Activated naive CD4-positive, alpha-beta T cell treated with anti-CD3 and anti-CD28 coated beads, Interleukin-2, amount 50 U/mL, for 24 hours (primary cell): ENCODE data around the gene MBNL1.
A peak's percentile ranks its signal among the peaks of the same experiment; 100 is the strongest.
"Not testable (repeated sequence)": the region's sequence is repeated elsewhere in the genome, so short reads cannot be mapped to it uniquely, and the experiment has no call there.

ENCODE experiments used
- H3K27ac Mint-ChIP-seq: one replicate; pipeline ENCODE4 v1.8.0; 2021; ENCODE audit warnings: mild to moderate bottlenecking, mixed read lengths
- H3K27me3 Mint-ChIP-seq: one replicate; pipeline ENCODE4 v1.8.0; 2021; ENCODE audit warnings: mixed read lengths
- H3K36me3 Mint-ChIP-seq: one replicate; pipeline ENCODE4 v1.8.0; 2021; ENCODE audit warnings: mixed read lengths
- H3K4me1 Mint-ChIP-seq: one replicate; pipeline ENCODE4 v1.8.0; 2021; ENCODE audit warnings: mixed read lengths
- H3K4me3 Mint-ChIP-seq: one replicate; pipeline ENCODE4 v1.8.0; 2021; ENCODE audit warnings: mild to moderate bottlenecking, mixed read lengths
- H3K9me3 Mint-ChIP-seq: one replicate; pipeline ENCODE4 v1.8.0; 2021; ENCODE audit warnings: mixed read lengths

Gene MBNL1

GRCh38 chr3:152350776-152351175, 82.0 kb downstream of the MBNL1 start:
- H3K4me1 Mint-ChIP-seq, result peaks cover 39% of the 10 kb centered on the region
- peaks cover 25% of the 10 kb centered on the region for H3K36me3 Mint-ChIP-seq
- H3K9me3 Mint-ChIP-seq, result no peaks in the 10 kb centered on the region
- peak overlapping the region; percentile 53 for H3K27ac Mint-ChIP-seq
- no peaks in the 10 kb centered on the region for H3K27me3 Mint-ChIP-seq
- no peak overlapping the region for H3K4me3 Mint-ChIP-seq

- H3K9me3 Mint-ChIP-seq, result no peaks in the 10 kb centered on the region
- H3K4me1 Mint-ChIP-seq, result peaks cover 49% of the 10 kb centered on the region
- H3K4me3 Mint-ChIP-seq, result no peak overlapping the region
- no peaks in the 10 kb centered on the region for H3K27me3 Mint-ChIP-seq
- peaks cover 30% of the 10 kb centered on the region for H3K36me3 Mint-ChIP-seq
- H3K27ac Mint-ChIP-seq, result peak overlapping the region; percentile 86
Measured at GRCh38 chr3:152352554-152352953, 83.8 kb downstream of the MBNL1 start.

GRCh38 chr3:152353578-152353977, 84.8 kb downstream of the MBNL1 start:
- Mint-ChIP-seq H3K36me3 (peaks cover 34% of the 10 kb centered on the region), H3K27ac (peak overlapping the region; percentile 82), H3K9me3 (no peaks in the 10 kb centered on the region), H3K4me3 (no peak overlapping the region), H3K4me1 (peaks cover 58% of the 10 kb centered on the region), H3K27me3 (no peaks in the 10 kb centered on the region)

DNA sequence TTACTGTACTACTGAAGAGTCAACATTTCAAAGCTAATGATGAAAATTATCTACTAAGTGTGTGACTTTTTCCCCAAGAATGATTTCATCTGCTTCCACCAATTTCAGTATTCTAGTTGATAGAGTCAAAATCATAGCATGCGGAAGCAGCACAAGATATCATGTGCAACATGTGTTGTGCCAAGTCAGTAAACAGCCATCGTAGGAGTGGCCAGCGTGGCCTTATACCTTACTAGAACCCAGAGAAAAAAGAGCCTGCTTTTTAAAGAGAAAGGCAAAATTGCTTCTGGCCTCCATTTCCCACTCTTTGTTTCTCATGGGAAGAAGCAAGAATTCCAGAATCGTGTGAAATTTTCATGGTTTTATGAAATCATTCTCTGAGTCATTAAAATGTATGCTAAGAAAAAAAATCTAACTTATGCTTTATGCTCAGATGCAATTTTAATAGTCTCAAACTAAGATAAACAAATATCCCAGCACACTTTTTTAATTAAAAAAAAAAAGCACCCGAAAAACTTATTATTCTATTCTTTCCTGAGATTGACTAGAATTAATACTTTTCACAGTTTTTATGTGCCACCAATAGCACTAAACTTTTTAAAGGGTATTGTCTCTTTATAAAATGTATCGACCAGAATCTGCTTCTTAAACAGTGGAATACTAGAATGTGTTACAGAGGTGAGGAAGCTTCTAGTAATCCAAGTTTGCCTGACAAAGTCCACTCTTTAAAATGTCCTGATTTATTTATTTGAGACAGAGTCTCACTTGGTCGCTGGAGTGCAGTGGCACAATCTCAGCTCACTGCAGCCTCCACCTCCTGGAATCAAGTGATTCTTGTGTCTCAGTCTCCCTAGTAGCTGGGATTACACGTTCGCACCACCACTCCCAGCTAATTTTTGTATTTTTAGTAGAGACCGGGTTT, 87.3 kb downstream of the MBNL1 start:
- Mint-ChIP-seq H3K9me3 (no peaks in the 10 kb centered on the region), H3K4me1 (peaks cover 80% of the 10 kb centered on the region), H3K27me3 (no peaks in the 10 kb centered on the region), H3K27ac (peak overlapping the region; percentile 82), H3K36me3 (peaks cover 36% of the 10 kb centered on the region), H3K4me3 (no peak overlapping the region)

DNA sequence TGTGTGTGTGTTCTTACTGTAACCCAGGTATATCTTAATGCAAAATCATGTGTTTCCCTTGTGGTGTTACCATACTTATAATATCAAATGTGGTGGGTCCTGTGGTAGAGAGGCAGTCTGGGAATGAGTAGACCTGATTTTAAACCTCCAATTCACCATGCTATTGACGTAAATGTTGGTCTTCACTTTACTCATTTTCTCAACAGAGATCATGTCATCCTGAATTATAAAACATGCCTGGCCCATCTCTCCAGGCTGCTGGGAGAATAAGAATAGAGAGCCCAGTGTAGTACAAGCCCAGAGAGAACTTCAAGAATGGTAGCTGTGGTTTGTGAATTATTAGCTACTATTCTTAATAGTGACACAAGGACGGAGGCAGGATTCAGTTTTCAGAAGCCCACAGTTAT, 88.1 kb downstream of the MBNL1 start:
- Mint-ChIP-seq H3K36me3 (peaks cover 38% of the 10 kb centered on the region), H3K4me3 (no peak overlapping the region), H3K27ac (peak overlapping the region; percentile 82), H3K9me3 (no peaks in the 10 kb centered on the region), H3K27me3 (no peaks in the 10 kb centered on the region), H3K4me1 (peaks cover 89% of the 10 kb centered on the region)

DNA sequence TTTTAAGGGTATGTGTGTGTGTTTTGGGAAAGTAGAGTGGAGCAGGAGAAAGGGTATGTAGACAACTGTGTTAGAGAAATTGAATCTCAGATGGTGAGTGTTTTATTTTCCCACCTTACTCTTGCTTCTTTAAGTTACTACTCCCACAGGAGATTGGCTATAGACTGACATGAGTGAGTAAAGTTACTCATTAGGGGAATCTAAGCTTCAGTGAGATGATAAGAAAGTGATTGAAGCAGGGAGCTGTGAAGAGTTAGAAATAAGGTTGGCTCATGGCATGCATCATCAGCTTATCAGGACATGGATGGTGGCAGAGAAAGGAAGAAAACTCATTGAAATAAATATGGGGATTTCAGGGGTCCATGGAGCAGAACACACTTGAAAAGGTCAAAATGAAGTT, 88.9 kb downstream of the MBNL1 start:
- Mint-ChIP-seq H3K36me3 (peaks cover 37% of the 10 kb centered on the region), H3K27me3 (no peaks in the 10 kb centered on the region), H3K9me3 (no peaks in the 10 kb centered on the region), H3K4me3 (peak overlapping the region; percentile 56), H3K27ac (peak overlapping the region; percentile 93), H3K4me1 (peaks cover 91% of the 10 kb centered on the region)

DNA sequence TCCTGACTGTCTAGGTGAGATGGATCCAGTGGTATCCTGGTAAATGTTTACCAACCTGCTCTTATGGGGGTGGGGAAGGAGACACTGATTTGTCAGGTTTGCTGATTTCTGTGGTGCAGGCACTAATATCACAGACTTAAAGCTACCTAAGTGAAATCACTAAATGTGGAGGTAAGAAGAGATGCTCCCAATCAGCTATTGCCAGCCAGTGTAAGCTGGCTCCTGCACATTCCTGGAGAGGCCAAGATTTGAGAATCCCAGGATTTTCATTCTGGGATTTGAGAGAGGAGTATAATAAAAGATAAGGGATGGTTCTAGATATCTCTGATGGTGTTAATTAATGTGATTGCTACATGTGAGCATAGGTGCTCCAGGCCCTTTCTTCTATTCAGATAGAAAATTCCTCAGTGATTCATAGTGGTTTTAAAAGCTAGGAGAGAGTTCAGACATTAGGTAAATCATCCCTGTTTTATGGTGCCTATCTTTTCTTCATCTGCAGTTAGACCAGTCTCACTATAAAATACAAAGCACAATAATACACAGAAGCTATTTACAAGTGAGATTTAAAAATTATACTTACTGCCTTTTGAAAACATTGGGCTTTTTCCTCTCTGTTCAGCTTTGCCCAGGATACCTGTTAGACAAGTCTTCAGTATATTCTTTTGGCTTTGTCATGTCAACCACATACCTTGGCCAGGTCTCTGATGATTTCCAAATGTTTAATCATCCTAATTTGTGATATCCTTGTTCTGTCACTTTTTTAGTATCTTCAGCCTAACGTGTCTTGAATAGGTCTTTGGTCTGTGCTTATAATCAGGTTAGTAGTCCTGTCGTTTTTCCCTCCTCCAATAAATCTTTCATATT, 90.9 kb downstream of the MBNL1 start:
- peak overlapping the region; percentile 84 for H3K27ac Mint-ChIP-seq
- no peaks in the 10 kb centered on the region for H3K9me3 Mint-ChIP-seq
- H3K4me1 Mint-ChIP-seq, result peaks cover 92% of the 10 kb centered on the region
- no peaks in the 10 kb centered on the region for H3K27me3 Mint-ChIP-seq
- peaks cover 38% of the 10 kb centered on the region for H3K36me3 Mint-ChIP-seq
- no peak overlapping the region for H3K4me3 Mint-ChIP-seq

DNA sequence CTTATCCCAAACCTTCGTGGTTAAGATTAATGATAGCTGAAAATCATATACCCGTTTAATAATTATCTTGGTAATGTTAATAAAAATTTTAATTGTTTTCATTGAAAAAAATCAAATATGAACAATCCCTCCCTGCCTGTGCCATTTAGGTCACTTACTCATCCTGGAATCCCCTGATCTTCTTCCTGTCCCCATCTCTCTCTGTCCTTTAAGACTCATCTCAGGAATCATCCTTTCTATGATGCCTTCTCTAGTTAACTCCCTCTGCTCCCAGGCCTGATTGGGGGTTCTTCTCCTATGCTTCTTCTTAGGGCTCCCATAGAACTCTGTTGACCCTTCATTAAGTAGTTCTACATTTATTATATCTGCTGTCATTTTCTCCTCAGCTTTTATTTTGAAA, 91.6 kb downstream of the MBNL1 start:
- Mint-ChIP-seq H3K4me3 (no peak overlapping the region), H3K27ac (peak overlapping the region; percentile 84), H3K27me3 (no peaks in the 10 kb centered on the region), H3K4me1 (peaks cover 92% of the 10 kb centered on the region), H3K9me3 (no peaks in the 10 kb centered on the region), H3K36me3 (peaks cover 36% of the 10 kb centered on the region)

DNA sequence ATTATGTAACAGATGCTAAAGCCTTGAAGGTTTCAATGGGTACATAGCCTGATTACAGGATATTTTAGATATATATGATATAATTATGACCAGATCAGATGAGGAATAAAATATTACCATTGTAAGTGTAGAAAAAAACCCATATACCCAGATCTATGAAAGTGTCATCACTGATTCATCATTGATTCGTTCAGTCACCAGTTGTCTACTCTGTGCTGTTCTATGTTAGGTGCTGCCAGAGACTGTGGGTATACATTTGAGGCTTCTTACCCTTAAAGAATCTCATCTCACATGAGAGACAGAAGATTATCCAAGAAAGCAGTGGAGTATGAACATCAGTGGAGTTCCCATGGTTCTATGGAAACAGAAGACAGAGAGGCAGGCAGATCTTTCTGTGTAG, 92.2 kb downstream of the MBNL1 start:
- no peaks in the 10 kb centered on the region for H3K9me3 Mint-ChIP-seq
- no peaks in the 10 kb centered on the region for H3K27me3 Mint-ChIP-seq
- H3K27ac Mint-ChIP-seq, result peak overlapping the region; percentile 80
- H3K36me3 Mint-ChIP-seq, result peaks cover 35% of the 10 kb centered on the region
- peak overlapping the region; percentile 4 for H3K4me3 Mint-ChIP-seq
- peaks cover 87% of the 10 kb centered on the region for H3K4me1 Mint-ChIP-seq

DNA sequence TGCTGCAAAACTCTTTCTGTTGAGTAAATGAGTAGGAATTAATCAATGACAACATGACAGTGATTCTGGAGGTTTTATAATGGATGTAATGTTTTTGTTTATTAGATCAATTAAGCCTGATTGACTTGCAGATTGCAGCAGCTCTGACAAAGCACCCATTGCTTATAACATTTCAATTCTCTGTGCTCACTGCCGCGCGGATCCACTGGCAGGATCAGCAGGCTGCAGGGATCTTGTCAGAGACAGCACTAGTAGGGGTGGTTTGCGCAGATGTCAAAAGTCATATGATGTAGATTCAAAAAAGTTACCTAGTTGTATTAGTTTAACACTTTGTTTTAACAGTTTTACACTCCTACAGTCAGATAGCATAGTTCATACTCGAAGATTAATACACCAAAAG, 93.4 kb downstream of the MBNL1 start:
- peaks cover 37% of the 10 kb centered on the region for H3K36me3 Mint-ChIP-seq
- H3K27me3 Mint-ChIP-seq, result no peaks in the 10 kb centered on the region
- H3K9me3 Mint-ChIP-seq, result no peaks in the 10 kb centered on the region

GRCh38 chr3:152364237-152364636, 95.5 kb downstream of the MBNL1 start:
- Mint-ChIP-seq H3K4me3 (no peak overlapping the region), H3K36me3 (peaks cover 43% of the 10 kb centered on the region), H3K4me1 (peaks cover 84% of the 10 kb centered on the region), H3K27ac (peak overlapping the region; percentile 76), H3K9me3 (no peaks in the 10 kb centered on the region), H3K27me3 (no peaks in the 10 kb centered on the region)

More for the DNA sequence above, 93.4 kb downstream of the MBNL1 start:
- Mint-ChIP-seq H3K27ac (peak overlapping the region; percentile 80), H3K4me3 (no peak overlapping the region), H3K4me1 (peaks cover 82% of the 10 kb centered on the region)

DNA sequence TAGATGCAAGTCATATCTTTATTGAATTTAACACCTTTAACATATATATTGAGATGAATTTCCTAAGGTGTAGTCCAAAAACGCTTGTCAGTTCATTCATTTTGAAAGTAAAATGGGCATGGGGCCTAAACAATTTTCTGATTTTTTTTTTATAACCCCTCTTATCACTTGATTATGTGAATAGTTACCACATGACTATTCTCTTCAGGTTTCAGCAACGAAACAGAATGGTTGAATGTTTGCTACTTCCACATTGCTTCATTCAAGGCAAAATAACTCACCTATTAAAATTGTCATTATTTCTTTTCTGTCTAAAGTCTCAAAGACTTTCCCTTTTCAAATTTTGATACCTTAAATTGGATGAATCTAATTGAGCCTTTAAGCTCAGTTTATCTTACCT, 96.4 kb downstream of the MBNL1 start:
- Mint-ChIP-seq H3K27ac (no peak overlapping the region), H3K36me3 (peaks cover 50% of the 10 kb centered on the region), H3K4me1 (peaks cover 84% of the 10 kb centered on the region), H3K9me3 (no peaks in the 10 kb centered on the region), H3K27me3 (no peaks in the 10 kb centered on the region), H3K4me3 (no peak overlapping the region)

DNA sequence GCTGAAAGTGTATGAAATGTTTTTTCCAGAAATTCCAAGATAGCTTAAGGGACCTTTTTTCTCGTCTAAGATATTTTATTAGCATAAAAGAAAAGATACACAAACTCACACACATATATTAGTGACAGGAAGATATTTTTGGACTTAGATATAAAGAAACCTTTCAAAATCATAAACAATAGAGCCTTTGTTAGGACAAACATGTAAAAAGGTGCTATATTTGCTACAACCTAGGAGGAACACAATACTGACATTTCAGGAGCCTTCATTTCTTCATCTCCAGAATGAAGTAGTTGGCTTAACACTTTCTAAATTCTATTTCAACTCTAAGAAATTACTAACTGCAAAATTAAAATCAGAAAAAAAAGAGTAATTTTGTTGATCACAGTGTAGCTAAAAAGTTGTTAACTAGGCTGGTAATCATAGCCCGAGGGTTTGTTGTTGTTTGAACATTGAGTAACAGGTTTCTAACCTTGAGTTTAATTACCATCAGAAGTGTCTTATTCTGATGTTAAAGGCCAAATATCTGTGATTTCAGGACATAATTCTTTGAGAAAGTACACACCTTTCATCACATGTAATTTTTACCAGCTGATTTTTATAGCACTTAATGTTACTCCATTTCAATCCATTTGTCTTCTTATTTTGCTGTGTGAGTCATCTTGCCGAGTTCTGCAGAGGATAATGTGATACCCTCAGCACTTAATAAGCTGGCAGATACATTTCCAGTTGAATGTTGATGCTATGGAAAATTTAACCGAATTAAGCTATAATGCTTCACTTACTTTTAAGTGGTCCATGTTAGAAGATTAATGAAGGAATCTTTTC, 97.3 kb downstream of the MBNL1 start:
- H3K36me3 Mint-ChIP-seq, result peaks cover 52% of the 10 kb centered on the region
- H3K27me3 Mint-ChIP-seq, result no peaks in the 10 kb centered on the region
- H3K4me3 Mint-ChIP-seq, result no peak overlapping the region
- H3K9me3 Mint-ChIP-seq, result no peaks in the 10 kb centered on the region
- H3K4me1 Mint-ChIP-seq, result peaks cover 85% of the 10 kb centered on the region
- peak overlapping the region; percentile 14 for H3K27ac Mint-ChIP-seq

DNA sequence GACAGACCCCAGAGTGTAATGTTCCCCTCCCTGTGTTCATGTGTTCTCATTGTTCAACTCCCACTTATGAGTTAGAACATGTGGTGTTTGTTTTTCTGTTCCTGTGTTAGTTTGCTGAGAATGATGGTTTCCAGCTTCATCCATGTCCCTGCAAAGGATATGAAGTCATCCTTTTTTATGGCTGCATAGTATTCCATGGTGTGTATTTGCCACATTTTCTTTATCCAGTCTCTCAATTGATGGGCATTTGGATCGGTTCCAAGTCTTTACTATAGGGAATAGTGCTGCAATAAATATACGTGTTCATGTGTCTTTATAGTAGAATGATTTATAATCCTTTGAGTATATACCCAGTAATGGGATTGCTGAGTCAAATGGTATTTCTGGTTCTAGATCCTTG, 98.5 kb downstream of the MBNL1 start:
- H3K4me3 Mint-ChIP-seq, H3K9me3 Mint-ChIP-seq, H3K27me3 Mint-ChIP-seq: not testable (repeated sequence)
- Mint-ChIP-seq H3K36me3 (peaks cover 53% of the 10 kb centered on the region), H3K27ac (peak overlapping the region; percentile 91), H3K4me1 (peaks cover 85% of the 10 kb centered on the region)

- not testable (repeated sequence) for H3K9me3 Mint-ChIP-seq, H3K27me3 Mint-ChIP-seq
- peaks cover 38% of the 10 kb centered on the region for H3K36me3 Mint-ChIP-seq
- H3K27ac Mint-ChIP-seq, result peak overlapping the region; percentile 53
- H3K4me3 Mint-ChIP-seq, result peak overlapping the region; percentile 48
- peaks cover 92% of the 10 kb centered on the region for H3K4me1 Mint-ChIP-seq
Measured at GRCh38 chr3:152372633-152373032, 103.9 kb downstream of the MBNL1 start.
